HepG2 (cell line): ENCODE results near the gene PCDHA13. TPM values are rescaled to one million over a fixed set of nuclear protein-coding genes. Genes with fewer than 3 reads are reported as not detected.

Experiments used
- AGO2 ChIP-seq: fragments of 200-400 bp; formaldehyde crosslinking; optimal IDR thresholded peaks from 2 replicates; pipeline ENCODE3; 2017; ENCODE audit warnings: mild to moderate bottlenecking, low read depth, low read length, moderate library complexity
- HES4 ChIP-seq: sonication (generic); formaldehyde crosslinking; IDR thresholded peaks from 2 replicates; pipeline ENCODE4 v1.9.0; 2021; ENCODE audit warnings: mild to moderate bottlenecking, missing genetic modification reagents, borderline replicate concordance
- NFIB ChIP-seq: sonication (generic); formaldehyde crosslinking; IDR thresholded peaks from 2 replicates; pipeline ENCODE4 v1.9.0; 2021; ENCODE audit warnings: missing genetic modification reagents, mild to moderate bottlenecking, borderline replicate concordance
- THAP7 ChIP-seq: sonication (generic); formaldehyde crosslinking; IDR thresholded peaks from 2 replicates; pipeline ENCODE4 v1.8.1; 2023; ENCODE audit warnings: mild to moderate bottlenecking, missing genetic modification reagents
- ZNF383 ChIP-seq: sonication (generic); formaldehyde crosslinking; IDR thresholded peaks from 2 replicates; pipeline ENCODE4 v1.4.0; 2020; ENCODE audit warnings: missing genetic modification reagents, mild to moderate bottlenecking, borderline replicate concordance
- ZNF431 ChIP-seq: sonication (generic); formaldehyde crosslinking; IDR thresholded peaks from 2 replicates; pipeline ENCODE4 v1.9.0; 2022; ENCODE audit warnings: missing genetic modification reagents, low read depth, mild to moderate bottlenecking, borderline replicate concordance
- ZNF44 ChIP-seq: sonication (generic); formaldehyde crosslinking; IDR thresholded peaks from 2 replicates; pipeline ENCODE4 v1.5.1; 2020; ENCODE audit warnings: mild to moderate bottlenecking, missing genetic modification reagents
- ZNF574 ChIP-seq: sonication (generic); formaldehyde crosslinking; IDR thresholded peaks from 2 replicates; pipeline ENCODE4 v1.4.0; 2020; ENCODE audit warnings: missing genetic modification reagents
- ZNF790 ChIP-seq: sonication (generic); formaldehyde crosslinking; IDR thresholded peaks from 2 replicates; pipeline ENCODE4 v1.8.0; 2022; ENCODE audit warnings: missing genetic modification reagents, mild to moderate bottlenecking, borderline replicate concordance
- polyA plus RNA-seq, 8 experiments: library from polyadenylated mRNA; depleted of rRNA in 3 of 8; stranded (reverse) in 7 of 8; unstranded in 1 of 8; fragments of >200 nt; fragmentation: Illumina TruSeq in 4 of 8; extraction: Trizol in 4 of 8; gene quantifications; 2 replicates each; pipeline versions ENCODE4 v1.2.1 to v1.2.3, GENCODE V29; 2011 to 2016; ENCODE audit warnings: low read depth in 4 of 8, missing spikeins in 1 of 8, mixed read lengths in 1 of 8; ENCODE audit not compliant: insufficient read depth in 1 of 8
- total RNA-seq, 5 experiments: library from RNA; depleted of rRNA; stranded (reverse); fragments of >200 nt; fragmentation: Illumina TruSeq; extraction: Trizol; gene quantifications; 2 replicates each; pipeline ENCODE4 v1.2.3, GENCODE V29; 2016; ENCODE audit warnings: low read depth in 1 of 5
- TF ChIP-seq, protein P1 (sequence below), 2 experiments: sonication (generic) in 1 of 2; formaldehyde crosslinking in 1 of 2; IDR thresholded peaks; 2 replicates each; pipeline versions ENCODE4 v1.4.0 to v1.6.1; 2018 to 2020; ENCODE audit warnings: missing genetic modification reagents in 2 of 2, borderline replicate concordance in 1 of 2, low read depth in 1 of 2, mild to moderate bottlenecking in 1 of 2, missing biosample characterization in 1 of 2

PCDHA13 gene
- total and polyA plus RNA-seq, 2 of the 13 experiments (the other 11 are each of a cell fraction or from before 2014, with no cell fraction given) = 0.03 to 0.04 TPM

- TF ChIP-seq THAP7 (CRISPR knock-in tag) (no peak), ZNF44 (CRISPR knock-in tag) (no peak), ZNF790 (CRISPR knock-in tag) (no peak), ZNF574 (no peak), ZNF431 (CRISPR knock-in tag) (no peak), ZNF383 (CRISPR knock-in tag) (no peak), HES4 (CRISPR knock-in tag) (no peak), NFIB (CRISPR knock-in tag) (no peak), AGO2 (no peak)
- TF ChIP-seq, protein P1, sequence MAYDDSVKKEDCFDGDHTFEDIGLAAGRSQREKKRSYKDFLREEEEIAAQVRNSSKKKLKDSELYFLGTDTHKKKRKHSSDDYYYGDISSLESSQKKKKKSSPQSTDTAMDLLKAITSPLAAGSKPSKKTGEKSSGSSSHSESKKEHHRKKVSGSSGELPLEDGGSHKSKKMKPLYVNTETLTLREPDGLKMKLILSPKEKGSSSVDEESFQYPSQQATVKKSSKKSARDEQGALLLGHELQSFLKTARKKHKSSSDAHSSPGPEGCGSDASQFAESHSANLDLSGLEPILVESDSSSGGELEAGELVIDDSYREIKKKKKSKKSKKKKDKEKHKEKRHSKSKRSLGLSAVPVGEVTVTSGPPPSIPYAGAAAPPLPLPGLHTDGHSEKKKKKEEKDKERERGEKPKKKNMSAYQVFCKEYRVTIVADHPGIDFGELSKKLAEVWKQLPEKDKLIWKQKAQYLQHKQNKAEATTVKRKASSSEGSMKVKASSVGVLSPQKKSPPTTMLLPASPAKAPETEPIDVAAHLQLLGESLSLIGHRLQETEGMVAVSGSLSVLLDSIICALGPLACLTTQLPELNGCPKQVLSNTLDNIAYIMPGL (CRISPR knock-in tag; IDR thresholded peaks at IDR 0.05; ENCODE audit: borderline replicate concordance in 1 of 2, low read depth in 1 of 2) = 0 out of 4 replicates have a peak, but pooled peaks of 1 of the 2 experiments have one; percentile 38
- TF ChIP-seq, all 625 proteins: peak for 11
Observed at GRCh38 chr5:140840978-140841962, 40.7 kb upstream of the PCDHA13 start, which contains the start of gene PCDHA8 (continued).
